Astrocyte (in vitro differentiated cells and primary cell): Measurements from ENCODE around the gene EPS8L3.

Experiments
- EZH2 ChIP-seq: IDR thresholded peaks from 2 replicates; pipeline ENCODE4 v1.6.1; 2012; ENCODE audit warnings: mild to moderate bottlenecking, low read length, inconsistent platforms; ENCODE audit not compliant: insufficient read depth
- TF ChIP-seq, protein P1 (sequence below): IDR thresholded peaks from 2 replicates; pipeline ENCODE4 v1.5.1; 2011; ENCODE audit warnings: low read depth, mild to moderate bottlenecking, inconsistent platforms, low read length, moderate library complexity; ENCODE audit not compliant: insufficient read depth

GRCh38 chr1:109775398-109775797 lies 11.7 kb upstream of the EPS8L3 start:
- TF ChIP-seq, protein P1, sequence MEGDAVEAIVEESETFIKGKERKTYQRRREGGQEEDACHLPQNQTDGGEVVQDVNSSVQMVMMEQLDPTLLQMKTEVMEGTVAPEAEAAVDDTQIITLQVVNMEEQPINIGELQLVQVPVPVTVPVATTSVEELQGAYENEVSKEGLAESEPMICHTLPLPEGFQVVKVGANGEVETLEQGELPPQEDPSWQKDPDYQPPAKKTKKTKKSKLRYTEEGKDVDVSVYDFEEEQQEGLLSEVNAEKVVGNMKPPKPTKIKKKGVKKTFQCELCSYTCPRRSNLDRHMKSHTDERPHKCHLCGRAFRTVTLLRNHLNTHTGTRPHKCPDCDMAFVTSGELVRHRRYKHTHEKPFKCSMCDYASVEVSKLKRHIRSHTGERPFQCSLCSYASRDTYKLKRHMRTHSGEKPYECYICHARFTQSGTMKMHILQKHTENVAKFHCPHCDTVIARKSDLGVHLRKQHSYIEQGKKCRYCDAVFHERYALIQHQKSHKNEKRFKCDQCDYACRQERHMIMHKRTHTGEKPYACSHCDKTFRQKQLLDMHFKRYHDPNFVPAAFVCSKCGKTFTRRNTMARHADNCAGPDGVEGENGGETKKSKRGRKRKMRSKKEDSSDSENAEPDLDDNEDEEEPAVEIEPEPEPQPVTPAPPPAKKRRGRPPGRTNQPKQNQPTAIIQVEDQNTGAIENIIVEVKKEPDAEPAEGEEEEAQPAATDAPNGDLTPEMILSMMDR: no peak
- no peak for TF ChIP-seq EZH2
